K562 (cell line): ENCODE measurements around the gene ID2. TPM values are rescaled to one million over a fixed set of nuclear protein-coding genes. Genes with fewer than 3 reads are reported as not detected.
A peak's percentile ranks its signal among the peaks of the same experiment; 100 is the strongest.

ENCODE experiments used
- ATAC-seq: fragments of 200-7000 bp; cut with Tn5 transposase; 3 replicates; pipeline ENCODE4 v1.9.1; 2020; ENCODE audit warnings: moderate library complexity
- BruUV-seq: library from RNA; stranded (reverse); fragments of 400-500 nt; replicated peaks from 2 replicates; lab custom pipeline; 2021; lab: Mats Ljungman, UMichigan
- CTCF ChIA-PET: fragments of 300-600 bp; formaldehyde crosslinking; extraction: SDS; loops from one replicate; lab custom pipeline; 2021; ENCODE audit warnings: low intra/inter-chr PET ratio; lab: Yijun Ruan, JAX
- POLR2A ChIA-PET: fragments of 300-600, 350-650 bp; sonication (Branson Sonifier 250); formaldehyde crosslinking; extraction: SDS; loops from one replicate; lab custom pipeline; 2021; ENCODE audit warnings: antibody characterized with exemption, inconsistent platforms; lab: Yijun Ruan, JAX
- DNase-seq, 4 experiments: peaks; one replicate each; pipeline versions ENCODE4 v3.0.0 to v3.0.0-alpha.2; 2011 to 2018; ENCODE audit warnings: low spot score in 3 of 4, mixed read lengths in 3 of 4; ENCODE audit errors: extremely low read depth in 1 of 4
- FAIRE-seq: peaks from 2 replicates; lab custom pipeline; 2011; peaks lifted over from hg19 to GRCh38; lab: Jason Lieb, UNC
- H2AFZ ChIP-seq: 2 replicates; pipeline ENCODE4 v1.6.0; 2011; ENCODE audit warnings: low read depth, low read length, control low read depth, inconsistent platforms
- H3K27ac ChIP-seq: fragments of 200-600 bp; 3 replicates; pipeline ENCODE4 v1.8.0; 2011; ENCODE audit warnings: low read depth, mild to moderate bottlenecking, control low read depth, inconsistent platforms, low read length, moderate library complexity, mixed read lengths; ENCODE audit errors: extremely low read depth
- H3K27me3 ChIP-seq, 2 experiments: fragments of 300-600 bp in 1 of 2; 2 replicates in 1 of 2; 3 replicates in 1 of 2; pipeline versions ENCODE4 v1.6.0 to v1.8.0; 2011; ENCODE audit warnings: inconsistent platforms in 2 of 2, low read length in 2 of 2, mild to moderate bottlenecking in 1 of 2, mixed read lengths in 1 of 2, moderate library complexity in 1 of 2; ENCODE audit not compliant: control insufficient read depth in 2 of 2, insufficient read depth in 2 of 2
- H3K36me3 ChIP-seq: fragments of 300-600 bp; 3 replicates; pipeline ENCODE4 v1.8.0; 2011; ENCODE audit warnings: mild to moderate bottlenecking, low read length, inconsistent platforms; ENCODE audit not compliant: control insufficient read depth, insufficient read depth
- H3K4me1 ChIP-seq, 2 experiments: fragments of 200-600 bp in 1 of 2; replicated peaks in 1 of 2; 2 replicates in 1 of 2; 3 replicates in 1 of 2; pipeline versions ENCODE4 v1.5.1 to v1.8.0; 2011; ENCODE audit warnings: inconsistent platforms in 2 of 2, low read length in 2 of 2, mild to moderate bottlenecking in 1 of 2, mixed read lengths in 1 of 2, moderate library complexity in 1 of 2; ENCODE audit not compliant: control insufficient read depth in 2 of 2, insufficient read depth in 2 of 2
- H3K4me2 ChIP-seq: 2 replicates; pipeline ENCODE4 v1.6.1; 2011; ENCODE audit warnings: low read length, control low read depth, inconsistent platforms, mixed read lengths; ENCODE audit not compliant: insufficient read depth
- H3K4me3 ChIP-seq: fragments of 200-600 bp; sonication (generic), shearing (Covaris generic); 2 replicates; pipeline ENCODE4 v1.5.1; 2016; ENCODE audit warnings: control low read depth, inconsistent platforms
- H3K79me2 ChIP-seq: fragments of 200-600 bp; 3 replicates; pipeline ENCODE4 v1.8.0; 2011; ENCODE audit warnings: low read length, inconsistent platforms; ENCODE audit not compliant: control insufficient read depth, insufficient read depth
- H3K9ac ChIP-seq, 2 experiments: 2 replicates each; pipeline versions ENCODE4 v1.6.0 to v1.6.1; 2011; ENCODE audit warnings: low read depth in 2 of 2, low read length in 2 of 2, control low read depth in 1 of 2, inconsistent platforms in 1 of 2, mild to moderate bottlenecking in 1 of 2, mixed read lengths in 1 of 2; ENCODE audit not compliant: insufficient read depth in 1 of 2
- H3K9me1 ChIP-seq: one replicate; pipeline ENCODE4 v1.6.0; 2011; ENCODE audit warnings: inconsistent platforms, mild to moderate bottlenecking, low read length, moderate library complexity; ENCODE audit not compliant: control insufficient read depth, insufficient read depth
- H3K9me3 ChIP-seq: replicated peaks from 2 replicates; pipeline ENCODE4 v1.5.1; 2011; ENCODE audit warnings: low read depth, low read length, inconsistent platforms; ENCODE audit not compliant: control insufficient read depth, insufficient read depth
- H4K20me1 ChIP-seq: replicated peaks from 2 replicates; pipeline ENCODE4 v1.6.1; 2011; ENCODE audit warnings: low read length, inconsistent platforms, mixed read lengths; ENCODE audit not compliant: control insufficient read depth, insufficient read depth
- C11orf30 ChIP-seq: fragments of 450-650 bp; IDR thresholded peaks from 2 replicates; pipeline ENCODE4 v1.6.1; 2016; ENCODE audit warnings: low read depth, mild to moderate bottlenecking
- CBX1 ChIP-seq: sonication (generic); IDR thresholded peaks from 2 replicates; pipeline ENCODE4 v1.6.1; 2016; ENCODE audit warnings: antibody characterized with exemption, low read depth, mild to moderate bottlenecking
- CREM ChIP-seq: IDR thresholded peaks from 2 replicates; pipeline ENCODE4 v1.6.1; 2014; ENCODE audit warnings: antibody characterized with exemption, low read depth
- E2F1 ChIP-seq: sonication (generic); formaldehyde crosslinking; IDR thresholded peaks from 2 replicates; pipeline ENCODE4 v1.8.1; 2023; ENCODE audit warnings: mild to moderate bottlenecking, missing genetic modification reagents, moderate library complexity
- FOXA1 ChIP-seq: fragments of 450-650 bp; IDR thresholded peaks from 2 replicates; pipeline ENCODE4 v1.6.1; 2016; ENCODE audit warnings: mild to moderate bottlenecking, borderline replicate concordance
- GATAD2B ChIP-seq: fragments of 450-650 bp; IDR thresholded peaks from 2 replicates; pipeline ENCODE4 v1.6.1; 2017; ENCODE audit warnings: mild to moderate bottlenecking, borderline replicate concordance
- HMGN3 ChIP-seq: IDR thresholded peaks from 2 replicates; pipeline ENCODE4 v1.6.1; 2011; ENCODE audit warnings: borderline replicate concordance, low read depth, mild to moderate bottlenecking, mixed read lengths, low read length; ENCODE audit not compliant: insufficient read length; ENCODE audit errors: extremely low read depth
- HNRNPLL ChIP-seq: fragments of 200-400 bp; formaldehyde crosslinking; IDR thresholded peaks from 2 replicates; pipeline ENCODE4 v1.6.1; 2017; ENCODE audit warnings: low read length, low read depth, mild to moderate bottlenecking; ENCODE audit not compliant: poor library complexity, severe bottlenecking
- IRF9 ChIP-seq: fragments of 450-650 bp; IDR thresholded peaks from 2 replicates; pipeline ENCODE4 v1.6.1; 2016; ENCODE audit warnings: missing biosample characterization, missing genetic modification characterization
- JUND ChIP-seq, 2 experiments: IDR thresholded peaks; 2 replicates in 1 of 2; 3 replicates in 1 of 2; pipeline ENCODE4 v1.6.1; 2011; ENCODE audit warnings: borderline replicate concordance in 2 of 2, low read depth in 2 of 2, low read length in 2 of 2, improper control_type of control experiment in 1 of 2, missing biosample characterization in 1 of 2, missing genetic modification characterization in 1 of 2, missing genetic modification reagents in 1 of 2
- NR4A1 ChIP-seq, 2 experiments: fragments of 250-450 bp in 1 of 2; fragments of 450-650 bp in 1 of 2; sonication (Bioruptor Pico) in 1 of 2; IDR thresholded peaks; 2 replicates each; pipeline versions ENCODE4 v1.4.0 to v1.6.1; 2016 to 2020; ENCODE audit warnings: mild to moderate bottlenecking in 2 of 2, missing compliant biosample characterization in 1 of 2, missing genetic modification characterization in 1 of 2, moderate library complexity in 1 of 2
- PURB ChIP-seq: sonication (generic); formaldehyde crosslinking; IDR thresholded peaks from 2 replicates; pipeline ENCODE4 v1.9.0; 2021; ENCODE audit warnings: low read depth, mild to moderate bottlenecking, missing genetic modification reagents
- SIN3A ChIP-seq, 2 experiments: fragments of 150-350 bp in 1 of 2; IDR thresholded peaks; 2 replicates each; pipeline ENCODE4 v1.6.1; 2011 to 2016; ENCODE audit warnings: borderline replicate concordance in 2 of 2, low read depth in 2 of 2, low read length in 2 of 2, mild to moderate bottlenecking in 2 of 2, moderate library complexity in 2 of 2; ENCODE audit not compliant: control insufficient read depth in 1 of 2
- SNAPC5 ChIP-seq: fragments of 250-450 bp; sonication (Bioruptor Pico); IDR thresholded peaks from 2 replicates; pipeline ENCODE4 v1.8.0; 2021; ENCODE audit warnings: moderate library complexity, mild to moderate bottlenecking, inconsistent platforms
- SPI1 ChIP-seq: IDR thresholded peaks from 2 replicates; pipeline ENCODE4 v1.6.1; 2011; ENCODE audit warnings: low read depth, low read length, control low read depth, borderline replicate concordance
- SREBF1 ChIP-seq: fragments of 150-350 bp; IDR thresholded peaks from 2 replicates; pipeline ENCODE4 v1.6.1; 2014; ENCODE audit warnings: antibody characterized with exemption, low read depth, low read length, borderline replicate concordance
- U2AF1 ChIP-seq: fragments of 200-400 bp; formaldehyde crosslinking; optimal IDR thresholded peaks from 2 replicates; pipeline ENCODE3; 2017; ENCODE audit warnings: mild to moderate bottlenecking, low read depth, low read length, moderate library complexity
- ZBTB17 ChIP-seq: fragments of 450-650 bp; formaldehyde crosslinking; IDR thresholded peaks from 2 replicates; pipeline ENCODE4 v1.4.0; 2020; ENCODE audit warnings: mild to moderate bottlenecking
- ZBTB7A ChIP-seq: IDR thresholded peaks from 2 replicates; pipeline ENCODE4 v1.6.1; 2011; ENCODE audit warnings: low read depth, mild to moderate bottlenecking, low read length, moderate library complexity, borderline replicate concordance; ENCODE audit not compliant: control insufficient read depth
- WGBS: fragments of 100-300 bp; shearing (Covaris generic); methylation state at CpG from one replicate; pipeline ENCODE4 v1.1.6; 2016; ENCODE audit warnings: low coverage, mixed read lengths; ENCODE audit not compliant: insufficient coverage; ENCODE audit errors: missing lambda C conversion rate; 5-methylcytosine and 5-hydroxymethylcytosine counted together
- in situ Hi-C: fragments of 300-500 bp; cut with MboI; formaldehyde crosslinking; loops from 4 replicates; pipeline ENCODE4 v1.15.0; 2018; ENCODE audit warnings: inconsistent platforms, mixed read lengths
- intact Hi-C: fragments of 100-400 bp; cut with micrococcal nuclease; formaldehyde crosslinking; loops from 2 replicates; pipeline ENCODE4 v1.14.2; 2022
- polyA plus RNA-seq, 8 experiments: library from polyadenylated mRNA; depleted of rRNA in 4 of 8; stranded (reverse) in 5 of 8; unstranded in 3 of 8; fragments of >200 nt; fragmentation: Nextera tagmentation in 2 of 8; fragmentation: Illumina TruSeq in 1 of 8; extraction: Ambion mirVana in 2 of 8; extraction: Trizol in 1 of 8; gene quantifications; 2 replicates each; pipeline versions ENCODE4 v1.2.1 to v1.2.3, GENCODE V29; 2011 to 2014; ENCODE audit warnings: inconsistent platforms in 1 of 8, missing spikeins in 1 of 8
- total RNA-seq, 7 experiments: library from RNA; depleted of rRNA in 6 of 7; stranded (reverse); fragments of >200 nt in 6 of 7; fragmentation: Illumina TruSeq in 2 of 7; extraction: Trizol in 2 of 7; gene quantifications; 2 replicates each; pipeline versions ENCODE4 v1.2.1 to v1.2.3, GENCODE V29; 2011 to 2021; ENCODE audit warnings: low replicate concordance in 1 of 7

The ID2 gene
- total and polyA plus RNA-seq, 9 of the 15 experiments (the other 6 are each of a cell fraction or from before 2014, with no cell fraction given) = 8.0 to 35.7 (median 16.6) TPM

GRCh38 chr2:8644605-8645175 is 37.2 kb upstream of the ID2 start:
- Histone ChIP-seq H3K9me3 (no peaks in the 10 kb centered on the region), H3K9me1 (no peaks in the 10 kb centered on the region), H3K9ac (peak overlapping the region in 1 of 2 experiments; percentile 50; a peak in 2 of 4 replicates), H3K27me3 (peaks cover 13 to 19% of the 10 kb centered on the region in 2 experiments; a peak in 4 of 5 replicates), H4K20me1 (no peaks in the 10 kb centered on the region), H3K4me3 (no peak overlapping the region), H3K36me3 (no peaks in the 10 kb centered on the region), H3K4me1 (peaks cover 3 to 24% of the 10 kb centered on the region in 2 experiments; a peak in 3 of 5 replicates), H2AFZ (peak overlapping the region; percentile 97), H3K79me2 (no peaks in the 10 kb centered on the region), H3K4me2 (peak overlapping the region; percentile 35; the same call in 1 of the 2 replicates), H3K27ac (no peak overlapping the region)
- intact Hi-C loops (loop anchor here (2.0 kb wide), 1 partner anchor 40 kb away; no protein-coding TSS in a partner anchor), in situ Hi-C loops (no loop called here)
- BruUV-seq = no TSS peak
- WGBS = 31% methylated on average over 16 of the region's 19 CpGs
- CTCF ChIA-PET = interaction anchor here (0.9 kb wide), 1 partner anchor 38 kb away, joined by 3 read pairs; no protein-coding TSS in a partner anchor
- DNase-seq (peak; percentile 64 to 79 (median 76)), ATAC-seq (peak; percentile 97), FAIRE-seq (no peak)
- POLR2A ChIA-PET = no interaction called here
- TF ChIP-seq PURB (CRISPR knock-in tag) (no peak), U2AF1 (no peak), ZBTB7A (no peak; the same call in 1 of the 2 replicates), SPI1 (no peak), E2F1 (no peak), ZBTB17 (CRISPR knock-in tag) (no peak), CBX1 (no peak), SIN3A (IDR thresholded peaks at IDR 0.05; ENCODE audit: borderline replicate concordance in 2 of 2, control insufficient read depth in 1 of 2, low read depth in 2 of 2, low read length in 2 of 2) (no peak), SREBF1 (no peak), FOXA1 (no peak), SNAPC5 (no peak), HMGN3 (peak; percentile 25), GATAD2B (no peak), JUND (IDR thresholded peaks at IDR 0.05; ENCODE audit: borderline replicate concordance, low read depth, low read length) (0 out of 2 replicates have a peak, but pooled peaks have one; percentile 25), JUND (tag; IDR thresholded peaks at IDR 0.05; ENCODE audit: borderline replicate concordance, low read depth, low read length) (no peak), HNRNPLL (no peak), CREM (peak; percentile 69), IRF9 (tag) (no peak), NR4A1 (CRISPR knock-in tag; IDR thresholded peaks at IDR 0.05) (no peak), NR4A1 (tag; IDR thresholded peaks at IDR 0.05) (no peak), C11orf30 (no peak)
